ENCODE results near the gene XIRP1. TPM values are rescaled to one million over a fixed set of nuclear protein-coding genes. Genes with fewer than 3 reads are reported as not detected.
"Not testable (repeated sequence)": the region's sequence is repeated elsewhere in the genome, so short reads cannot be mapped to it uniquely, and the experiment has no call there.

The XIRP1 gene
- total RNA-seq, 3 donors from 2014 or later: 0.31 TPM; not detected in 2

- Histone ChIP-seq H3K4me1 (ENCODE audit: low read depth) (no peaks in the 10 kb centered on the region), H3K9me3 (no peaks in the 10 kb centered on the region), H3K4me3 (no peak overlapping the region), H3K36me3 (ENCODE audit: low read depth) (no peaks in the 10 kb centered on the region)
- ATAC-seq (no peak), DNase-seq (no peak)
- intact Hi-C loops (cut with DNase I, micrococcal nuclease): no loop called here
- no peak for TF ChIP-seq CTCF (IDR thresholded peaks at IDR 0.05)
Measured at GRCh38 chr3:39232859-39233258, 40.5 kb upstream of the XIRP1 start.

GRCh38 chr3:39230453-39230852, 38.1 kb upstream of the XIRP1 start:
- ATAC-seq (no peak), DNase-seq (no peak)
- no peak for TF ChIP-seq CTCF (IDR thresholded peaks at IDR 0.05)
- intact Hi-C loops (cut with DNase I, micrococcal nuclease): no loop called here
- Histone ChIP-seq H3K36me3 (ENCODE audit: low read depth) (no peaks in the 10 kb centered on the region), H3K4me3 (no peak overlapping the region), H3K9me3 (no peaks in the 10 kb centered on the region), H3K4me1 (ENCODE audit: low read depth) (no peaks in the 10 kb centered on the region)

- Histone ChIP-seq H3K4me1 (ENCODE audit: low read depth) (no peaks in the 10 kb centered on the region), H3K36me3 (ENCODE audit: low read depth) (no peaks in the 10 kb centered on the region), H3K9me3 (no peaks in the 10 kb centered on the region), H3K4me3 (no peak overlapping the region)
- intact Hi-C loops (cut with DNase I, micrococcal nuclease): no loop called here
- DNase-seq (no peak), ATAC-seq (no peak)
- no peak for TF ChIP-seq CTCF (IDR thresholded peaks at IDR 0.05)
Measured at GRCh38 chr3:39228496-39228895, 36.1 kb upstream of the XIRP1 start.

GRCh38 chr3:39227596-39227995, 35.2 kb upstream of the XIRP1 start:
- intact Hi-C loops (cut with DNase I, micrococcal nuclease); H3K36me3 ChIP-seq (ENCODE audit: low read depth); ATAC-seq; H3K4me3 ChIP-seq; H3K9me3 ChIP-seq; H3K4me1 ChIP-seq (ENCODE audit: low read depth); DNase-seq: not testable (repeated sequence)

- TF ChIP-seq CTCF (IDR thresholded peaks at IDR 0.05): no peak
- Histone ChIP-seq H3K36me3 (ENCODE audit: low read depth) (no peaks in the 10 kb centered on the region), H3K4me3 (no peak overlapping the region), H3K4me1 (ENCODE audit: low read depth) (no peaks in the 10 kb centered on the region), H3K9me3 (no peaks in the 10 kb centered on the region)
- intact Hi-C loops (cut with DNase I, micrococcal nuclease): no loop called here
- no peak for DNase-seq
- ATAC-seq: no peak
Measured at GRCh38 chr3:39226106-39226741, 33.8 kb upstream of the XIRP1 start.

GRCh38 chr3:39224288-39224687, 31.9 kb upstream of the XIRP1 start:
- no peak overlapping the region for H3K4me3 ChIP-seq
- H3K9me3 ChIP-seq: no peaks in the 10 kb centered on the region
- H3K4me1 ChIP-seq (ENCODE audit: low read depth): no peaks in the 10 kb centered on the region
- ATAC-seq (no peak), DNase-seq (no peak)
- TF ChIP-seq CTCF (IDR thresholded peaks at IDR 0.05): no peak
- H3K36me3 ChIP-seq (ENCODE audit: low read depth): no peaks in the 10 kb centered on the region
- intact Hi-C loops (cut with DNase I, micrococcal nuclease): no loop called here
